Mesenchymal stem cell (in vitro differentiated cells and primary cell): ENCODE data around the gene ECEL1.
A peak's percentile ranks its signal among the peaks of the same experiment; 100 is the strongest.

Source experiments
- DNase-seq: peaks from one replicate; pipeline ENCODE4 v3.0.0-alpha.2; 2013
- H2AFZ ChIP-seq: one replicate; pipeline ENCODE4 v1.6.1; 2013; ENCODE audit warnings: low read depth, mild to moderate bottlenecking, control low read depth, inconsistent platforms, low read length, moderate library complexity
- H2AK5ac ChIP-seq: 2 replicates; pipeline ENCODE4 v1.6.1; 2013; ENCODE audit warnings: low read length, moderate library complexity, mild to moderate bottlenecking, inconsistent platforms; ENCODE audit not compliant: severe bottlenecking
- H2BK120ac ChIP-seq: one replicate; pipeline ENCODE4 v1.6.1; 2013; ENCODE audit warnings: low read depth, mild to moderate bottlenecking, inconsistent platforms, low read length, moderate library complexity
- H2BK12ac ChIP-seq, 2 experiments: one replicate each; pipeline ENCODE4 v1.6.1; 2013; ENCODE audit warnings: inconsistent platforms in 2 of 2, low read length in 2 of 2, mild to moderate bottlenecking in 2 of 2, moderate library complexity in 2 of 2, control low read depth in 1 of 2
- H2BK15ac ChIP-seq: one replicate; pipeline ENCODE4 v1.6.1; 2013; ENCODE audit warnings: mild to moderate bottlenecking, low read depth, inconsistent platforms; ENCODE audit not compliant: poor library complexity, severe bottlenecking
- H2BK5ac ChIP-seq: 2 replicates; pipeline ENCODE4 v1.6.1; 2013; ENCODE audit warnings: low read depth, mild to moderate bottlenecking, low read length, control low read depth, inconsistent platforms; ENCODE audit not compliant: poor library complexity, severe bottlenecking
- H3K14ac ChIP-seq, 2 experiments: one replicate each; pipeline ENCODE4 v1.6.1; 2013; ENCODE audit warnings: inconsistent platforms in 2 of 2, low read length in 2 of 2, control low read depth in 1 of 2, mild to moderate bottlenecking in 1 of 2, moderate library complexity in 1 of 2
- H3K18ac ChIP-seq, 2 experiments: one replicate each; pipeline ENCODE4 v1.6.1; 2013; ENCODE audit warnings: inconsistent platforms in 2 of 2, low read length in 2 of 2, control low read depth in 1 of 2, low read depth in 1 of 2, mild to moderate bottlenecking in 1 of 2
- H3K23ac ChIP-seq, 2 experiments: one replicate each; pipeline ENCODE4 v1.6.1; 2013; ENCODE audit warnings: inconsistent platforms in 2 of 2, low read length in 2 of 2, mild to moderate bottlenecking in 2 of 2, moderate library complexity in 2 of 2, control low read depth in 1 of 2
- H3K27ac ChIP-seq: 2 replicates; pipeline ENCODE4 v1.5.1; 2013; ENCODE audit warnings: mild to moderate bottlenecking, moderate library complexity, low read length, control low read depth, inconsistent platforms; ENCODE audit not compliant: poor library complexity, severe bottlenecking
- H3K27me3 ChIP-seq, 2 experiments: 2 replicates each; pipeline versions ENCODE4 v1.6.1 to v1.7.0; 2013; ENCODE audit warnings: low read length in 2 of 2, mild to moderate bottlenecking in 2 of 2, moderate library complexity in 2 of 2, control low read depth in 1 of 2, inconsistent platforms in 1 of 2; ENCODE audit not compliant: control insufficient read depth in 1 of 2, insufficient read depth in 1 of 2
- H3K36me3 ChIP-seq, 2 experiments: 2 replicates each; pipeline versions ENCODE4 v1.6.1 to v1.7.0; 2013; ENCODE audit warnings: low read length in 2 of 2, control low read depth in 1 of 2, inconsistent platforms in 1 of 2, low read depth in 1 of 2, mild to moderate bottlenecking in 1 of 2; ENCODE audit not compliant: insufficient read depth in 2 of 2, control insufficient read depth in 1 of 2
- H3K4ac ChIP-seq, 2 experiments: one replicate each; pipeline ENCODE4 v1.6.1; 2013; ENCODE audit warnings: inconsistent platforms in 2 of 2, low read length in 2 of 2, mild to moderate bottlenecking in 2 of 2, moderate library complexity in 2 of 2, control low read depth in 1 of 2, low read depth in 1 of 2
- H3K4me1 ChIP-seq: 2 replicates; pipeline ENCODE4 v1.6.1; 2013; ENCODE audit warnings: low read depth, low read length, control low read depth; ENCODE audit not compliant: control insufficient read depth, insufficient read depth
- H3K4me2 ChIP-seq: 2 replicates; pipeline ENCODE4 v1.6.1; 2013; ENCODE audit warnings: low read length, mild to moderate bottlenecking, inconsistent platforms; ENCODE audit not compliant: poor library complexity, severe bottlenecking
- H3K4me3 ChIP-seq, 2 experiments: 2 replicates each; pipeline versions ENCODE4 v1.5.1 to v1.7.0; 2013; ENCODE audit warnings: low read length in 2 of 2, mild to moderate bottlenecking in 2 of 2, control low read depth in 1 of 2, low read depth in 1 of 2; ENCODE audit not compliant: insufficient read depth in 1 of 2
- H3K79me1 ChIP-seq: replicated peaks from 2 replicates; pipeline ENCODE4 v1.6.1; 2013; ENCODE audit warnings: mild to moderate bottlenecking, control low read depth, low read length, inconsistent platforms; ENCODE audit not compliant: poor library complexity, severe bottlenecking
- H3K9ac ChIP-seq: 2 replicates; pipeline ENCODE4 v1.7.0; 2013; ENCODE audit warnings: mild to moderate bottlenecking, low read length, moderate library complexity
- H3K9me3 ChIP-seq: 2 replicates; pipeline ENCODE4 v1.7.0; 2013; ENCODE audit warnings: mild to moderate bottlenecking, low read length; ENCODE audit not compliant: control insufficient read depth
- H4K8ac ChIP-seq: one replicate; pipeline ENCODE4 v1.6.1; 2013; ENCODE audit warnings: inconsistent platforms, mild to moderate bottlenecking, low read length, moderate library complexity
- H4K91ac ChIP-seq: one replicate; pipeline ENCODE4 v1.6.1; 2013; ENCODE audit warnings: mild to moderate bottlenecking, low read length, inconsistent platforms
- WGBS: methylation state at CpG from one replicate; pipeline ENCODE4 v1.1.7; 2013; ENCODE audit warnings: mixed read lengths; 5-methylcytosine and 5-hydroxymethylcytosine counted together

Gene ECEL1

GRCh38 chr2:232492236-232492848 is 4.7 kb upstream of the ECEL1 start:
- 82% methylated on average over 8 of the region's 8 CpGs for WGBS
- Histone ChIP-seq H3K4me2 (no peak overlapping the region), H3K9me3 (no peaks in the 10 kb centered on the region)

DNA sequence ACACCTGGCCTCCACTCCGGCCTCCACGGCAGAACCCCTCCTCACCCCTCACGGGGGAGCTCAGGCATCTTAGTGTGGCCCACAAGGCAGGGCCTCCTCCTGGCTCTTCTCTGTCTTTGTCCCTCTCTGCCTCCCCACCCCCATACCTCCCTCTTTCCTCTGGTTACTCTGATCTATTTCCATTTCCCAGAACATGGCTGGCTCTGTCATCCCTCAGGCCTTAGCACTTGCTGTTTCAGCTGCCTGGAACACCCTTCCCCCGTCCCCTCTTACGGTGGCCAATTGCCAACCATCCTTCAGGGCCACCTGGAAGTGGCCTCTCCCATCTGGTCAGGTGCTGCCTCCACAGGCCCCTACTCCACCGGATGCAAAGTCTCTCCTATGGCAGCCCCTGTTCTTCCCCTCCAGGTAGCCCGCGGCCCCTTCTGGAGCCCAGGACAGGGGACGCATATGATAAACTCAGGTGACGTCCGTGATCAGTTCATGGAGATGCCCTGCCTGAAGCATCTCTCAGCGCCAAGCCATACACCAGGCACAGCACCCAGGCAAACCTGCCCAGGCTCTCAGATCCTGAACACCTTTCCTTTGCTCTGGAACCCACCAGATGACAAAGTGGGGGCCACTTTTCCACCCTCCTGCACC is 3.6 kb upstream of the ECEL1 start:
- Histone ChIP-seq H2BK12ac (no peak overlapping the region), H3K14ac (peak overlapping the region in 1 of 2 experiments; percentile 61), H3K4me1 (peaks cover 9% of the 10 kb centered on the region), H2BK120ac (no peak overlapping the region), H3K9me3 (no peaks in the 10 kb centered on the region), H4K8ac (no peak overlapping the region), H2AK5ac (no peak overlapping the region), H2BK15ac (no peak overlapping the region), H3K27ac (no peak overlapping the region), H3K18ac (no peak overlapping the region), H3K9ac (no peak overlapping the region), H2AFZ (no peak overlapping the region), H2BK5ac (no peak overlapping the region), H3K36me3 (no peaks in the 10 kb centered on the region), H3K23ac (no peak overlapping the region), H3K79me1 (no peaks in the 10 kb centered on the region), H3K27me3 (peaks cover 72 to 79% of the 10 kb centered on the region in 2 experiments), H3K4me2 (no peak overlapping the region), H4K91ac (no peak overlapping the region), H3K4me3 (no peak overlapping the region), H3K4ac (no peak overlapping the region)
- no peak for DNase-seq
- WGBS, result 87% methylated on average over 12 of the region's 12 CpGs

More at GRCh38 chr2:232492236-232492848, 4.7 kb upstream of the ECEL1 start:
- Histone ChIP-seq H2AK5ac (no peak overlapping the region), H3K36me3 (no peaks in the 10 kb centered on the region), H3K27ac (no peak overlapping the region), H3K4me1 (peaks cover 4% of the 10 kb centered on the region), H3K14ac (peak overlapping the region in 1 of 2 experiments; percentile 45), H3K9ac (no peak overlapping the region), H3K4ac (no peak overlapping the region), H2BK120ac (no peak overlapping the region), H3K79me1 (no peaks in the 10 kb centered on the region), H2BK12ac (no peak overlapping the region), H2BK15ac (no peak overlapping the region), H4K8ac (no peak overlapping the region), H3K18ac (no peak overlapping the region), H2BK5ac (no peak overlapping the region), H4K91ac (no peak overlapping the region), H3K27me3 (peaks cover 63 to 77% of the 10 kb centered on the region in 2 experiments), H3K4me3 (no peak overlapping the region), H3K23ac (no peak overlapping the region), H2AFZ (no peak overlapping the region)
- DNase-seq, result no peak

DNA sequence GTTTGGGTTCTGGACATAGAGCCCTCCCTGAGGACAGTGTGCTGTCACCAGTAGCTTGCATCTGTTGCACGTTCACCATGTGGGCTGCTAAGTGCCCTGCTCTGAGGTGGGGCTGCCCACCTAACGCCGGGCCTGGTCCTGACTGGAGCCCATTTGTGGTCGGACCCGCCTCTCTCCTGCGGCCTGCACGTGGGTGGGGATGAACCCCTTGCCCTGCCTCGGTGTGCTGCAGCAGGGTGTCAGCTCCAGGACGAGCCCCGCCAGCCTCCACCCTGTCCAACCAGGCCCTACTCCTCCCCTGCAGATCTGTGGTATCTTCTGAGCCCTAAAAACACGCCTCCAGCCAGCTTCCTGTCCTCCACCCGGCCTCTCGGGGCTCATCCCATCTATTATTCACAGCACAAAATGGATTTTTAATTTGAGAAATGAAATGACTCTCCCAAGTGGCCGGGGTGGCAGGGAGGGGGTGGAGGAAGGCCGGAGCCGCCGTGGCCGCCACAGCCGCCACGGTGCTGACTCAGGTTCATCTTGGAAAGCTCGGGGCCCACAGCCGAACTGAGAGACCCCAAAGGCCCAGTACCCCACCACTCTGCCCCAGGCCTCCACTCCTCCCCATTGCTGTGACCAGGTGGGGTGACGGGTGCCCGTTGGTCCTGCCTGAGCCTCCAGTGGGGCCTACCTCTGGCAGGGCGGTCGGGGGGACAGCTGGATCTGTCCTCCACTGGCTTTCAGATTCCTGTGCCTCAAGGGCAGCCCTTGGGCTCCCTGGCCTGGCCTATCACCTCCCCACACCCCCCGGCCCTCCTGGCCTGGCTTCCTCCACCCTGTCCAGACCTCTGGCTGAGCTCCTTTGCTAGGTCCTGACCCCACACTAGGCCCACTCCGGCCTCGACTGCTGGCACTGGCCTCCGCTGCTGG is 2.8 kb upstream of the ECEL1 start:
- Histone ChIP-seq H3K4ac (no peak overlapping the region), H3K27ac (no peak overlapping the region), H3K9me3 (no peaks in the 10 kb centered on the region), H3K18ac (no peak overlapping the region), H4K8ac (no peak overlapping the region), H3K4me3 (no peak overlapping the region), H2AK5ac (no peak overlapping the region), H3K14ac (peak overlapping the region in 1 of 2 experiments; percentile 61), H2BK12ac (no peak overlapping the region), H3K4me2 (no peak overlapping the region), H2BK5ac (no peak overlapping the region), H3K23ac (no peak overlapping the region), H3K4me1 (peaks cover 14% of the 10 kb centered on the region), H4K91ac (no peak overlapping the region), H2BK120ac (no peak overlapping the region), H3K36me3 (no peaks in the 10 kb centered on the region), H3K9ac (no peak overlapping the region), H3K79me1 (no peaks in the 10 kb centered on the region), H3K27me3 (peaks cover 80% of the 10 kb centered on the region in 2 experiments), H2BK15ac (no peak overlapping the region), H2AFZ (no peak overlapping the region)
- no peak for DNase-seq
- 87% methylated on average over 24 of the region's 30 CpGs for WGBS
